Psoas muscle (tissue), 8 donors: ENCODE measurements around the gene SLC16A4. TPM values are rescaled to one million over a fixed set of nuclear protein-coding genes. Genes with fewer than 3 reads are reported as not detected.

Experiments used
- ATAC-seq, 4 donors: fragments of 200-7000 bp; cut with Tn5 transposase; one replicate each; pipeline ENCODE4 v1.9.1; 2020; ENCODE audit warnings: moderate library complexity in 3 of 4, mild to moderate bottlenecking in 2 of 4
- DNase-seq, 2 donors: peaks; one replicate each; pipeline ENCODE4 v3.0.0-alpha.2; 2020
- H3K27ac ChIP-seq: fragments of 200-600 bp; one replicate; pipeline ENCODE4 v1.8.0; 2022
- H3K27me3 ChIP-seq, 3 donors: fragments of 200-600 bp in 1 of 3; one replicate each; pipeline versions ENCODE4 v1.6.1 to v1.8.0; 2013 to 2022; ENCODE audit warnings: low read length in 2 of 3, mild to moderate bottlenecking in 2 of 3, moderate library complexity in 1 of 3; ENCODE audit not compliant: insufficient read depth in 3 of 3
- H3K36me3 ChIP-seq, 2 donors: fragments of 200-600 bp in 1 of 2; one replicate each; pipeline versions ENCODE4 v1.6.1 to v1.8.0; 2013 to 2022; ENCODE audit warnings: low read depth in 1 of 2, mild to moderate bottlenecking in 1 of 2, moderate library complexity in 1 of 2; ENCODE audit not compliant: insufficient read depth in 1 of 2
- H3K4me1 ChIP-seq: fragments of 200-600 bp; one replicate; pipeline ENCODE4 v1.8.0; 2022
- H3K4me3 ChIP-seq: fragments of 200-600 bp; one replicate; pipeline ENCODE4 v1.8.0; 2022; ENCODE audit warnings: mild to moderate bottlenecking
- H3K9me3 ChIP-seq: fragments of 200-600 bp; one replicate; pipeline ENCODE4 v1.8.0; 2022
- WGBS, 3 donors: extraction: QIAGEN DNeasy Blood & Tissue Kit; methylation state at CpG; one replicate each; pipeline versions ENCODE4 v1.1.6 to v1.1.7; 2013; 5-methylcytosine and 5-hydroxymethylcytosine counted together
- intact Hi-C, 2 donors: fragments of 100-400 bp; cut with DNase I; formaldehyde crosslinking; loops; one replicate each; pipeline versions ENCODE4 v1.11.0 to v1.14.2; 2022
- polyA plus RNA-seq, 3 donors: library from polyadenylated mRNA; stranded (reverse); fragments of 200-250 nt; gene quantifications; one replicate each; pipeline ENCODE4 v1.2.3, GENCODE V29; 2013
- total RNA-seq, 4 donors: library from RNA; stranded (reverse); fragmentation: NEBNext Ultra II Directional in 2 of 4; extraction: Animal tissue kit (Norgen Biotek cat#: 25700) in 2 of 4; gene quantifications; one replicate each; pipeline versions ENCODE4 v1.2.1 to v1.2.4, GENCODE V29; 2021 to 2023
- TF ChIP-seq, protein P1 (sequence below): fragments of 200-600 bp; IDR thresholded peaks from one replicate; pipeline ENCODE4 v1.8.0; 2022; ENCODE audit warnings: antibody characterized with exemption
- donor health status: healthy with polysubstance abuse.
- donor health status: DM: no; HTN: no; CAD: no; lungs with moderate emphysema.
- donor health status: Bipolar disorder and iron deficiency.
- donor health status: healthy.
- donor health status: DM: yes; HTN: yes; CAD: no.
- donor health status: DM: no; HTN: no; CAD: no.
- donor health status: DM: no; HTN: no; CAD: no.
- donor health status: DM: yes; HTN: yes; CAD: no.

The SLC16A4 gene
- total and polyA plus RNA-seq, 7 donors: 0.79 to 4.3 (median 1.0) TPM

DNA sequence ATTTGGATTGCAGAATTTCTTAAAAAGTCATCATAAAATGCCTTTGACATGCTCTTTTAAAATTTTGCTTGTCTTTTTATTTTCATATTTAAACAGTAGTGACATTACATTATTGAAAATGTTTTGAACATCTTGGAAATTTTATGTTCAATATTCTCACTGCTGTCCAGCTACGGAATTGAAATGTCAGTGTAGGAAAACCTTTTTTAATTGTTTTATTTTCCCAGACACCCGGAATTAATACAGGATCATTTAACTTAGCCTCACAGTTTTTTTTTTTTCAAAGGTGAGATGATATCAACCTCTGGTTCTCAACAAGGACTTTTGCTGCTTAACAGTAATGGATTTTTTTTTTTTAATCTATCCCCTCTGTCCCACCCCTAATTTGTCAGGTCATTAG is 47.6 kb downstream of the SLC16A4 start:
- TF ChIP-seq, protein P1, sequence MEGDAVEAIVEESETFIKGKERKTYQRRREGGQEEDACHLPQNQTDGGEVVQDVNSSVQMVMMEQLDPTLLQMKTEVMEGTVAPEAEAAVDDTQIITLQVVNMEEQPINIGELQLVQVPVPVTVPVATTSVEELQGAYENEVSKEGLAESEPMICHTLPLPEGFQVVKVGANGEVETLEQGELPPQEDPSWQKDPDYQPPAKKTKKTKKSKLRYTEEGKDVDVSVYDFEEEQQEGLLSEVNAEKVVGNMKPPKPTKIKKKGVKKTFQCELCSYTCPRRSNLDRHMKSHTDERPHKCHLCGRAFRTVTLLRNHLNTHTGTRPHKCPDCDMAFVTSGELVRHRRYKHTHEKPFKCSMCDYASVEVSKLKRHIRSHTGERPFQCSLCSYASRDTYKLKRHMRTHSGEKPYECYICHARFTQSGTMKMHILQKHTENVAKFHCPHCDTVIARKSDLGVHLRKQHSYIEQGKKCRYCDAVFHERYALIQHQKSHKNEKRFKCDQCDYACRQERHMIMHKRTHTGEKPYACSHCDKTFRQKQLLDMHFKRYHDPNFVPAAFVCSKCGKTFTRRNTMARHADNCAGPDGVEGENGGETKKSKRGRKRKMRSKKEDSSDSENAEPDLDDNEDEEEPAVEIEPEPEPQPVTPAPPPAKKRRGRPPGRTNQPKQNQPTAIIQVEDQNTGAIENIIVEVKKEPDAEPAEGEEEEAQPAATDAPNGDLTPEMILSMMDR: no peak
- H3K27ac ChIP-seq: peak overlapping the region; percentile 97
- peak overlapping the region; percentile 93 for H3K4me3 ChIP-seq

DNA sequence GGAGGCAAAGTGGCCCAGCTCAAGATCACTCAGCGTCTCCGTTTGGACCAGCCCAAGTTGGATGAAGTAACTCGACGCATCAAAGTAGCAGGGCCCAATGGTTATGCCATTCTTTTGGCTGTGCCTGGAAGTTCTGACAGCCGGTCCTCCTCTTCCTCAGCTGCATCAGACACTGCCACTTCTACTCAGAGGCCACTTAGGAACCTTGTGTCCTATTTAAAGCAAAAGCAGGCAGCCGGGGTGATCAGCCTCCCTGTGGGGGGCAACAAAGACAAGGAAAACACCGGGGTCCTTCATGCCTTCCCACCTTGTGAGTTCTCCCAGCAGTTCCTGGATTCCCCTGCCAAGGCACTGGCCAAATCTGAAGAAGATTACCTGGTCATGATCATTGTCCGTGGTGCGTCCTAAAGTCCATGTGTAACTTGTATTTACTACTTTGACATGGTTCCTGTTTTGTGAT is 48.9 kb downstream of the SLC16A4 start:
- no peak for DNase-seq
- H3K4me3 ChIP-seq: peak overlapping the region; percentile 93
- no peak for ATAC-seq
- 42 to 59% (median 51%) methylated on average over 9 of the region's 9 CpGs for WGBS, 3 donors
- H3K4me1 ChIP-seq: peaks cover 68% of the 10 kb centered on the region
- TF ChIP-seq, protein P1: no peak
- no peaks in the 10 kb centered on the region for H3K27me3 ChIP-seq
- intact Hi-C loops: loop anchor here in 1 of 2 donors (5.0 to 10.0 kb wide), 2 partner anchors 65 to 1103 kb away; partner anchors contain the start of genes ATP5PB, LAMTOR5 and WDR77
- peaks cover 0 to 29% of the 10 kb centered on the region in 2 donors for H3K36me3 ChIP-seq
- no peaks in the 10 kb centered on the region for H3K9me3 ChIP-seq
- H3K27ac ChIP-seq: peak overlapping the region; percentile 97

More for the DNA sequence above, 47.6 kb downstream of the SLC16A4 start:
- DNase-seq: no peak
- ATAC-seq: no peak
- intact Hi-C loops: loop anchor here in 1 of 2 donors (5.0 to 10.0 kb wide), 2 partner anchors 64 to 1102 kb away; partner anchors contain the start of genes ATP5PB, LAMTOR5 and WDR77
- no peaks in the 10 kb centered on the region for H3K27me3 ChIP-seq
- H3K36me3 ChIP-seq: peaks cover 0 to 38% of the 10 kb centered on the region in 2 donors
- no peaks in the 10 kb centered on the region for H3K9me3 ChIP-seq
- H3K4me1 ChIP-seq: peaks cover 78% of the 10 kb centered on the region
- 37 to 60% (median 44%) methylated on average over 2 of the region's 2 CpGs for WGBS, 3 donors

DNA sequence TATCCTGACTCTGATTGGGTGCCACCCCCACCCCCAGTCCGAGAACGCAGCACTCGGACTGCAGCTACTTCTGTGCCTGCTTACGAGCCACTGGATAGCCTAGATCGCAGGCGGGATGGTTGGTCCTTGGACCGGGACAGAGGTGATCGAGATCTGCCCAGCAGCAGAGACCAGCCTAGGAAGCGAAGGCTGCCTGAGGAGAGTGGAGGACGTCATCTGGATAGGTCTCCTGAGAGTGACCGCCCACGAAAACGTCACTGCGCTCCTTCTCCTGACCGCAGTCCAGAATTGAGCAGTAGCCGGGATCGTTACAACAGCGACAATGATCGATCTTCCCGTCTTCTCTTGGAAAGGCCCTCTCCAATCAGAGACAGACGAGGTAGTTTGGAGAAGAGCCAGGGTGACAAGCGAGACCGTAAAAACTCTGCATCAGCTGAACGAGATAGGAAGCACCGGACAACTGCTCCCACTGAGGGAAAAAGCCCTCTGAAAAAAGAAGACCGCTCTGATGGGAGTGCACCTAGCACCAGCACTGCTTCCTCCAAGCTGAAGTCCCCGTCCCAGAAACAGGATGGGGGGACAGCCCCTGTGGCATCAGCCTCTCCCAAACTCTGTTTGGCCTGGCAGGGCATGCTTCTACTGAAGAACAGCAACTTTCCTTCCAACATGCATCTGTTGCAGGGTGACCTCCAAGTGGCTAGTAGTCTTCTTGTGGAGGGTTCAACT is 49.5 kb downstream of the SLC16A4 start:
- 68 to 74% (median 69%) methylated on average over 27 of the region's 27 CpGs for WGBS, 3 donors
- Histone ChIP-seq H3K27ac (peak overlapping the region; percentile 97), H3K36me3 (peaks cover 0 to 23% of the 10 kb centered on the region in 2 donors), H3K9me3 (no peaks in the 10 kb centered on the region), H3K4me3 (peak overlapping the region; percentile 93), H3K27me3 (no peaks in the 10 kb centered on the region), H3K4me1 (peaks cover 68% of the 10 kb centered on the region)
- ATAC-seq (no peak), DNase-seq (peak in 1 of 2 donors; percentile 50)
- intact Hi-C loops: loop anchor here in 1 of 2 donors (5.0 to 10.0 kb wide), 2 partner anchors 66 to 1103 kb away; partner anchors contain the start of genes ATP5PB, LAMTOR5 and WDR77
- TF ChIP-seq, protein P1: no peak

DNA sequence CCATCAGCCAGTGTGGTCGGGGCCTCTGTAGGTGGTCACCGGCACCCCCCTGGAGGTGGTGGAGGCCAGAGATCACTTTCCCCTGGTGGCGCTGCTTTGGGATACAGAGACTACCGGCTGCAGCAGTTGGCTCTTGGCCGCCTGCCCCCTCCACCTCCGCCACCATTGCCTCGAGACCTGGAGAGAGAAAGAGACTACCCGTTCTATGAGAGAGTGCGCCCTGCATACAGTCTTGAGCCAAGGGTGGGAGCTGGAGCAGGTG is 50.7 kb downstream of the SLC16A4 start:
- H3K27me3 ChIP-seq: no peaks in the 10 kb centered on the region

More for the DNA sequence above, 50.7 kb downstream of the SLC16A4 start:
- intact Hi-C loops: loop anchor here in 1 of 2 donors (5.0 to 10.0 kb wide), 2 partner anchors 67 to 1105 kb away; partner anchors contain the start of genes ATP5PB, LAMTOR5 and WDR77
- DNase-seq (no peak), ATAC-seq (no peak)
- Histone ChIP-seq H3K27ac (peak overlapping the region; percentile 97), H3K4me3 (peak overlapping the region; percentile 93), H3K4me1 (peaks cover 56% of the 10 kb centered on the region), H3K36me3 (peaks cover 0 to 22% of the 10 kb centered on the region in 2 donors), H3K9me3 (no peaks in the 10 kb centered on the region)
- TF ChIP-seq, protein P1: no peak
- 4 to 11% (median 8%) methylated on average over 9 of the region's 9 CpGs for WGBS, 3 donors
